ENCODE results near the gene GLI2.

GLI2 gene

DNA sequence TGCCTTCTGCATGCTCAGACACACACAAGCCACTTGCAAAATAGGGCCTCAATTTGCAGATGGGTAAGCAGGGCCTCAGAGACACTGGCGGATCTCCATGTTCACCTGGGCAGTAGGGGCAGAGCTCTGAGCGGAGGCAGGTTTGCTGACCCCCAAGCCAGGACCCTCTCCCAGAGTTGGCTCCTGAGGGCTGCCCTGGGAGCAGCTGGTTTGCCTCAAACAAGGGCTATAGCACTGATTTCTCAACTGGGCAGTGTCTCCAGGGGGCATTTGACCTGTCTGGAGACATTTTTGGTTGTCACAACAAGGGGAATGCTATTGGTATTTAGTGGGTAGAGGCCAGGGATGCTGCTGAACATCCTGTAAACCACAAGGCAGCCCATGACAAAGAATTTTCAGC lies 11.6 kb downstream of the GLI2 start:
- CTCF ChIA-PET, result no interaction called here
- TF ChIP-seq PKNOX1 (IDR thresholded peaks at IDR 0.05), result no peak
- no peak for TF ChIP-seq ZNF384 (IDR thresholded peaks at IDR 0.05)
- no peak for TF ChIP-seq SP1 (IDR thresholded peaks at IDR 0.05)
- no peak for TF ChIP-seq LEF1 (IDR thresholded peaks at IDR 0.05; ENCODE audit: borderline replicate concordance)
- no peak for TF ChIP-seq FOXA1 (IDR thresholded peaks at IDR 0.05)
- TF ChIP-seq FOXM1 (IDR thresholded peaks at IDR 0.05; ENCODE audit: borderline replicate concordance), result no peak
- TF ChIP-seq HDGF (IDR thresholded peaks at IDR 0.05; ENCODE audit: borderline replicate concordance), result no peak
- no peak for TF ChIP-seq BHLHE40 (IDR thresholded peaks at IDR 0.05; ENCODE audit: borderline replicate concordance)
- TF ChIP-seq NFRKB (IDR thresholded peaks at IDR 0.05), result no peak
- TF ChIP-seq CTBP1 (IDR thresholded peaks at IDR 0.05; ENCODE audit: borderline replicate concordance), result no peak
- no peak for TF ChIP-seq SUZ12 (IDR thresholded peaks at IDR 0.05)
- TF ChIP-seq L3MBTL2 (conservative IDR thresholded peaks at IDR 0.05), result no peak
- TF ChIP-seq TARDBP (IDR thresholded peaks at IDR 0.05), result no peak
- TF ChIP-seq ARNT (IDR thresholded peaks at IDR 0.05), result no peak
- no peak for TF ChIP-seq ELF4 (IDR thresholded peaks at IDR 0.05)
- no peak for TF ChIP-seq FOXK2 (IDR thresholded peaks at IDR 0.05)
- DNase-seq (ENCODE audit: extremely low spot score), result no peak
- POLR2A ChIA-PET, result interaction anchor here (1.6 to 2.2 kb wide), 2 partner anchors 10 to 11 kb away, joined by 5 to 6 read pairs; no protein-coding TSS in a partner anchor

GRCh38 chr2:120747706-120748105 lies 12.0 kb downstream of the GLI2 start:
- no peak for TF ChIP-seq SUZ12 (IDR thresholded peaks at IDR 0.05)
- TF ChIP-seq FOXA1 (IDR thresholded peaks at IDR 0.05), result no peak
- no peak for TF ChIP-seq ZNF384 (IDR thresholded peaks at IDR 0.05)
- no peak for TF ChIP-seq HDGF (IDR thresholded peaks at IDR 0.05; ENCODE audit: borderline replicate concordance)
- no peak for TF ChIP-seq TARDBP (IDR thresholded peaks at IDR 0.05)
- no peak for TF ChIP-seq LEF1 (IDR thresholded peaks at IDR 0.05; ENCODE audit: borderline replicate concordance)
- TF ChIP-seq ELF4 (IDR thresholded peaks at IDR 0.05), result no peak
- no peak for TF ChIP-seq CTBP1 (IDR thresholded peaks at IDR 0.05; ENCODE audit: borderline replicate concordance)
- no peak for TF ChIP-seq SP1 (IDR thresholded peaks at IDR 0.05)
- no peak for TF ChIP-seq PKNOX1 (IDR thresholded peaks at IDR 0.05)
- TF ChIP-seq NFRKB (IDR thresholded peaks at IDR 0.05), result no peak
- TF ChIP-seq ARNT (IDR thresholded peaks at IDR 0.05), result no peak
- no peak for TF ChIP-seq L3MBTL2 (conservative IDR thresholded peaks at IDR 0.05)
- TF ChIP-seq FOXK2 (IDR thresholded peaks at IDR 0.05), result no peak
- no peak for TF ChIP-seq FOXM1 (IDR thresholded peaks at IDR 0.05; ENCODE audit: borderline replicate concordance)
- TF ChIP-seq BHLHE40 (IDR thresholded peaks at IDR 0.05; ENCODE audit: borderline replicate concordance), result no peak
- ChIA-PET POLR2A (interaction anchor here (1.6 to 2.2 kb wide), 2 partner anchors 10 to 11 kb away, joined by 5 to 6 read pairs; no protein-coding TSS in a partner anchor), CTCF (interaction anchor here (0.6 kb wide), 1 partner anchor 127 kb away, joined by 3 read pairs; no protein-coding TSS in a partner anchor)
- DNase-seq (ENCODE audit: extremely low spot score), result no peak

DNA sequence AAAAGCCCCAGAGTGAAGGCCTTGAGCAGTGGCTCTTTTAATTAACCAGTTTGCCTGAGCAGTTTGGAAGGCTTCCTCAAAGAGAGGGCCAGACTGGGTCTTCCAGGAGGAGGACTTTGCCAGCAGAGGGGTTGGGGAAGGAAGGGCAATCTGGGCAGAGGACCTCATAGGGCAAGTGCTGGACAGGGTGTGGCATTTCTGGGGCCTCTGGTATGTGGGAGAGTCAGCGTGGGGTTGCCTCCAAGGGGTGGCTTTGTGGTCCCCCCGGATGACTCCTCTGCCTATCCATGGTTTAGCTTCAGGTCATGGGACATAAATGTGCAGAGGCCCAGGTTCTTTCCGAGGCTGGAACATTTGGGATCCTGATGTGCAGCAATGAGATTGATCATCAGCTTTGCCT lies 12.6 kb downstream of the GLI2 start:
- POLR2A ChIA-PET, result interaction anchor here (1.6 to 2.2 kb wide), 2 partner anchors 10 to 11 kb away, joined by 5 to 6 read pairs; no protein-coding TSS in a partner anchor
- CTCF ChIA-PET, result interaction anchor here (0.6 kb wide), 1 partner anchor 126 kb away, joined by 3 read pairs; no protein-coding TSS in a partner anchor
- no peak for DNase-seq (ENCODE audit: extremely low spot score)
- TF ChIP-seq LEF1 (IDR thresholded peaks at IDR 0.05; ENCODE audit: borderline replicate concordance), result no peak
- no peak for TF ChIP-seq BHLHE40 (IDR thresholded peaks at IDR 0.05; ENCODE audit: borderline replicate concordance)
- no peak for TF ChIP-seq CTBP1 (IDR thresholded peaks at IDR 0.05; ENCODE audit: borderline replicate concordance)

- no peak for DNase-seq (ENCODE audit: extremely low spot score)
- POLR2A ChIA-PET, result interaction anchor here (1.6 to 2.2 kb wide), 2 partner anchors 10 to 11 kb away, joined by 5 to 6 read pairs; no protein-coding TSS in a partner anchor
- CTCF ChIA-PET, result no interaction called here
- no peak for TF ChIP-seq HDGF (IDR thresholded peaks at IDR 0.05; ENCODE audit: borderline replicate concordance)
- no peak for TF ChIP-seq FOXM1 (IDR thresholded peaks at IDR 0.05; ENCODE audit: borderline replicate concordance)
- TF ChIP-seq PKNOX1 (IDR thresholded peaks at IDR 0.05), result no peak
- no peak for TF ChIP-seq LEF1 (IDR thresholded peaks at IDR 0.05; ENCODE audit: borderline replicate concordance)
- TF ChIP-seq CTBP1 (IDR thresholded peaks at IDR 0.05; ENCODE audit: borderline replicate concordance), result no peak
Observed at GRCh38 chr2:120748741-120749140, 13.1 kb downstream of the GLI2 start.

GRCh38 chr2:120749506-120750431 lies 14.1 kb downstream of the GLI2 start:
- no peak for DNase-seq (ENCODE audit: extremely low spot score)
- ChIA-PET POLR2A (interaction anchor here (0.9 to 1.4 kb wide), 3 partner anchors 8 to 13 kb away, joined by 3 to 5 read pairs (median 4); no protein-coding TSS in a partner anchor), CTCF (interaction anchor here (1.6 kb wide), 1 partner anchor 9 kb away, joined by 4 read pairs; no protein-coding TSS in a partner anchor)
- no peak for TF ChIP-seq BHLHE40 (IDR thresholded peaks at IDR 0.05; ENCODE audit: borderline replicate concordance)
- TF ChIP-seq CTBP1 (IDR thresholded peaks at IDR 0.05; ENCODE audit: borderline replicate concordance), result no peak
- TF ChIP-seq ARNT (IDR thresholded peaks at IDR 0.05), result no peak
- no peak for TF ChIP-seq ELF4 (IDR thresholded peaks at IDR 0.05)
- no peak for TF ChIP-seq FOXM1 (IDR thresholded peaks at IDR 0.05; ENCODE audit: borderline replicate concordance)
- TF ChIP-seq SP1 (IDR thresholded peaks at IDR 0.05), result no peak
- no peak for TF ChIP-seq NFRKB (IDR thresholded peaks at IDR 0.05)
- TF ChIP-seq HDGF (IDR thresholded peaks at IDR 0.05; ENCODE audit: borderline replicate concordance), result no peak
- no peak for TF ChIP-seq ZNF384 (IDR thresholded peaks at IDR 0.05)
- TF ChIP-seq TARDBP (IDR thresholded peaks at IDR 0.05), result no peak
- TF ChIP-seq PKNOX1 (IDR thresholded peaks at IDR 0.05), result no peak
- TF ChIP-seq FOXA1 (IDR thresholded peaks at IDR 0.05), result no peak
- TF ChIP-seq LEF1 (IDR thresholded peaks at IDR 0.05; ENCODE audit: borderline replicate concordance), result no peak
- TF ChIP-seq SUZ12 (IDR thresholded peaks at IDR 0.05), result no peak
- no peak for TF ChIP-seq FOXK2 (IDR thresholded peaks at IDR 0.05)
